Measurements from ENCODE around the gene MOCS1.

DNA sequence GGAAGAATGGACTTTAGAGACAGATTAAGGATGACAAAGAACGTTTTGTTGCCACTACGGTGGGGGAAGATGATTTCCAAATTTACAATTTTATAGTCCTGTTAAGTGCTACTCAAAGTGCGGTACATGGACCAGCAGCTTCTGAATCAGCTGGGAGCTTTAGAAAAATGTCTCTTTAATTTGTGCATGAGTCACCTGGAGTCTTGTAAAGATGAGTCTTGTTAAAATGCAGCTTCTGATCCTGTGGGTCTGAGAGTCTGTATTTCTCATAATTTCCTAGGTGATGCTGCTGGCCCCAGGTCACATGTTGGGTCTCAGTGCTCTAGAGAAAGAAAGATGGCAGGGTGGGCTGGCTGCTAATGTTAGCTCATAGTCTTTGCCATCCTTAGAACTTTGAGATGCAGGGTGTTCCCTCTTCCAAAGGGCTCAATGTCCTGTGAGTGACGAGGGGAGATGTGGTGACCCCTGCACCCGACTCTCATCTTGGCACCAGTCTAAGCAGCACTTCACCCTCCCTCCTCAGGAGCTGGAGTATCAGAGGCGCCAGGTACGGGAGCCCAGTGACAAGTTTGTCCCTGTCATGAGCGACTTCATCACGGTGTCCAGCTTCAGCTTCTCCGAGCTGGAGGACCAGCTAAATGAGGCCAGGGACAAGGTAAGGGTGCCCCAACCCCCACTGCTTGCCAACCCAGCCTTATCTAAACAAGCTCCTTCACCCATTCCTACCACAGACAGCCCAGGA lies 34.5 kb downstream of the MOCS1 start:
- TF ChIP-seq CTCF (IDR thresholded peaks at IDR 0.05) (no peak), POLR2A (IDR thresholded peaks at IDR 0.05) (no peak)
